IMR-90 (cell line): Measurements from ENCODE around the gene VCL. TPM values are rescaled to one million over a fixed set of nuclear protein-coding genes. Genes with fewer than 3 reads are reported as not detected.

Experiments used
- ATAC-seq: fragments of 200-7000 bp; cut with Tn5 transposase; 2 replicates; pipeline ENCODE4 v1.9.1; 2020; ENCODE audit warnings: low read depth, mild to moderate bottlenecking, moderate library complexity
- BruUV-seq: library from RNA; stranded (reverse); fragments of 400-500 nt; replicated peaks from 2 replicates; lab custom pipeline; 2021; lab: Mats Ljungman, UMichigan
- CTCF ChIA-PET: fragments of 300-600 bp; formaldehyde crosslinking; extraction: SDS; loops from one replicate; lab custom pipeline; 2021; ENCODE audit warnings: antibody characterized with exemption; lab: Yijun Ruan, JAX
- POLR2A ChIA-PET: fragments of 300-600 bp; sonication (Branson Sonifier 250); formaldehyde crosslinking; loops from one replicate; lab custom pipeline; 2022; ENCODE audit warnings: antibody characterized with exemption; ENCODE audit not compliant: unreplicated experiment; lab: Charles Lee
- DNase-seq: peaks from one replicate; pipeline ENCODE4 v3.0.0; 2013
- H2AFZ ChIP-seq: replicated peaks from 2 replicates; pipeline ENCODE3; 2013; ENCODE audit warnings: low read length, mild to moderate bottlenecking; ENCODE audit not compliant: poor library complexity
- H2AK5ac ChIP-seq: 2 replicates; pipeline ENCODE4 v1.6.1; 2013; ENCODE audit warnings: low read depth, low read length, inconsistent platforms
- H2AK9ac ChIP-seq: replicated peaks from 2 replicates; pipeline ENCODE3; 2013; ENCODE audit warnings: mild to moderate bottlenecking, low read depth, low read length, moderate library complexity; ENCODE audit not compliant: poor library complexity
- H2BK120ac ChIP-seq: 2 replicates; pipeline ENCODE4 v1.6.1; 2013; ENCODE audit warnings: low read depth, low read length, inconsistent platforms
- H2BK15ac ChIP-seq: 3 replicates; pipeline ENCODE4 v1.6.1; 2013; ENCODE audit warnings: low read depth, low read length, inconsistent platforms
- H2BK20ac ChIP-seq: 2 replicates; pipeline ENCODE4 v1.6.1; 2013; ENCODE audit warnings: low read depth, mild to moderate bottlenecking, inconsistent platforms, low read length, moderate library complexity
- H2BK5ac ChIP-seq: 2 replicates; pipeline ENCODE4 v1.6.1; 2013; ENCODE audit warnings: mild to moderate bottlenecking, low read depth, low read length, inconsistent platforms; ENCODE audit not compliant: poor library complexity, severe bottlenecking
- H3K14ac ChIP-seq: replicated peaks from 2 replicates; pipeline ENCODE4 v1.6.1; 2013; ENCODE audit warnings: low read depth, low read length, inconsistent platforms
- H3K18ac ChIP-seq: 2 replicates; pipeline ENCODE4 v1.6.1; 2013; ENCODE audit warnings: low read depth, low read length, control low read depth
- H3K23ac ChIP-seq: 2 replicates; pipeline ENCODE4 v1.6.1; 2013; ENCODE audit warnings: low read depth, low read length, inconsistent platforms
- H3K27ac ChIP-seq: 2 replicates; pipeline ENCODE4 v1.5.1; 2013; ENCODE audit warnings: mild to moderate bottlenecking, control low read depth, low read length; ENCODE audit not compliant: insufficient read depth
- H3K27me3 ChIP-seq: 2 replicates; pipeline ENCODE4 v1.6.1; 2013; ENCODE audit warnings: low read length; ENCODE audit not compliant: control insufficient read depth, insufficient read depth
- H3K36me3 ChIP-seq: 2 replicates; pipeline ENCODE4 v1.6.1; 2013; ENCODE audit warnings: low read length, mixed read lengths; ENCODE audit not compliant: control insufficient read depth, insufficient read depth
- H3K4ac ChIP-seq: 2 replicates; pipeline ENCODE4 v1.6.1; 2013; ENCODE audit warnings: low read depth, low read length, inconsistent platforms
- H3K4me1 ChIP-seq: 2 replicates; pipeline ENCODE4 v1.6.1; 2013; ENCODE audit warnings: low read length, mixed read lengths; ENCODE audit not compliant: control insufficient read depth, insufficient read depth
- H3K4me2 ChIP-seq: 2 replicates; pipeline ENCODE4 v1.6.1; 2013; ENCODE audit warnings: low read depth, mild to moderate bottlenecking, control low read depth, low read length, moderate library complexity
- H3K4me3 ChIP-seq: 2 replicates; pipeline ENCODE4 v1.5.1; 2013; ENCODE audit warnings: low read depth, mild to moderate bottlenecking, control low read depth, low read length, moderate library complexity; ENCODE audit not compliant: insufficient read depth
- H3K56ac ChIP-seq: 2 replicates; pipeline ENCODE4 v1.6.1; 2013; ENCODE audit warnings: low read length, inconsistent platforms; ENCODE audit not compliant: insufficient read depth; ENCODE audit errors: extremely low read depth
- H3K79me1 ChIP-seq, 2 experiments: 2 replicates each; pipeline ENCODE4 v1.6.1; 2013; ENCODE audit warnings: low read length in 2 of 2, inconsistent platforms in 1 of 2, low read depth in 1 of 2
- H3K9ac ChIP-seq: 2 replicates; pipeline ENCODE4 v1.6.1; 2013; ENCODE audit warnings: low read depth, low read length, control low read depth
- H3K9me1 ChIP-seq: 2 replicates; pipeline ENCODE4 v1.6.1; 2013; ENCODE audit warnings: low read length, inconsistent platforms; ENCODE audit not compliant: insufficient read depth
- H3K9me3 ChIP-seq: 2 replicates; pipeline ENCODE4 v1.6.1; 2013; ENCODE audit warnings: low read length; ENCODE audit not compliant: control insufficient read depth, insufficient read depth
- H4K20me1 ChIP-seq: 2 replicates; pipeline ENCODE4 v1.6.1; 2013; ENCODE audit warnings: low read length, inconsistent platforms; ENCODE audit not compliant: insufficient read depth
- H4K5ac ChIP-seq: 2 replicates; pipeline ENCODE4 v1.6.1; 2013; ENCODE audit warnings: mild to moderate bottlenecking, low read depth, low read length, control low read depth
- H4K8ac ChIP-seq, 2 experiments: 2 replicates each; pipeline ENCODE4 v1.6.1; 2013; ENCODE audit warnings: low read depth in 2 of 2, low read length in 2 of 2, control low read depth in 1 of 2, inconsistent platforms in 1 of 2
- H4K91ac ChIP-seq: 2 replicates; pipeline ENCODE4 v1.6.1; 2013; ENCODE audit warnings: low read depth, low read length, inconsistent platforms; ENCODE audit not compliant: insufficient read depth
- BHLHE40 ChIP-seq: fragments of 150-350 bp; IDR thresholded peaks from 2 replicates; pipeline ENCODE4 v1.6.1; 2016; ENCODE audit warnings: mild to moderate bottlenecking, low read depth, low read length
- CEBPB ChIP-seq: IDR thresholded peaks from 2 replicates; pipeline ENCODE4 v1.6.1; 2012; ENCODE audit warnings: low read depth, low read length, improper control_type of control experiment
- CHD1 ChIP-seq: IDR thresholded peaks from 2 replicates; pipeline ENCODE4 v1.6.1; 2012; ENCODE audit warnings: low read depth, low read length, improper control_type of control experiment
- CTCF ChIP-seq: conservative IDR thresholded peaks from 2 replicates; pipeline ENCODE4 v1.5.1; 2012; ENCODE audit warnings: mild to moderate bottlenecking, low read depth, low read length, improper control_type of control experiment
- ELK1 ChIP-seq: fragments of 150-350 bp; IDR thresholded peaks from 2 replicates; pipeline ENCODE4 v1.6.1; 2016; ENCODE audit warnings: low read depth, mild to moderate bottlenecking, low read length, moderate library complexity, borderline replicate concordance
- FOS ChIP-seq: fragments of 150-350 bp; IDR thresholded peaks from 2 replicates; pipeline ENCODE4 v1.6.1; 2016; ENCODE audit warnings: low read depth, low read length
- MAFK ChIP-seq: IDR thresholded peaks from 2 replicates; pipeline ENCODE4 v1.6.1; 2012; ENCODE audit warnings: low read depth, low read length, improper control_type of control experiment
- MAZ ChIP-seq: IDR thresholded peaks from 2 replicates; pipeline ENCODE4 v1.6.1; 2012; ENCODE audit warnings: low read depth, mild to moderate bottlenecking, low read length, improper control_type of control experiment, moderate library complexity, borderline replicate concordance
- MXI1 ChIP-seq: IDR thresholded peaks from 2 replicates; pipeline ENCODE4 v1.6.1; 2012; ENCODE audit warnings: low read depth, mild to moderate bottlenecking, low read length, moderate library complexity, borderline replicate concordance
- NFE2L2 ChIP-seq: fragments of 150-350 bp; IDR thresholded peaks from 2 replicates; pipeline ENCODE4 v1.6.1; 2016; ENCODE audit warnings: low read depth, mild to moderate bottlenecking, low read length
- POLR2A ChIP-seq: IDR thresholded peaks from 2 replicates; pipeline ENCODE4 v1.6.1; 2012; ENCODE audit warnings: mild to moderate bottlenecking, low read depth, low read length
- RAD21 ChIP-seq: IDR thresholded peaks from 2 replicates; pipeline ENCODE4 v1.6.1; 2012; ENCODE audit warnings: low read length, improper control_type of control experiment
- RCOR1 ChIP-seq: IDR thresholded peaks from 2 replicates; pipeline ENCODE4 v1.6.1; 2012; ENCODE audit warnings: mild to moderate bottlenecking, low read length, improper control_type of control experiment; ENCODE audit not compliant: insufficient replicate concordance
- RFX5 ChIP-seq: IDR thresholded peaks from 2 replicates; pipeline ENCODE4 v1.8.0; 2012; ENCODE audit warnings: low read depth, mild to moderate bottlenecking, low read length, moderate library complexity
- SMC3 ChIP-seq: fragments of 150-350 bp; IDR thresholded peaks from 2 replicates; pipeline ENCODE4 v1.6.1; 2016; ENCODE audit warnings: low read depth, mild to moderate bottlenecking, antibody characterized with exemption, low read length, moderate library complexity
- USF2 ChIP-seq: fragments of 150-350 bp; IDR thresholded peaks from 2 replicates; pipeline ENCODE4 v1.6.1; 2017; ENCODE audit warnings: mild to moderate bottlenecking, antibody characterized with exemption, low read length, low read depth
- WGBS, 2 experiments: methylation state at CpG; one replicate each; pipeline versions ENCODE4 v1.1.5 to v1.1.7; 2013; ENCODE audit warnings: missing lambda C conversion rate in 2 of 2; ENCODE audit not compliant: insufficient read length in 1 of 2; ENCODE audit errors: extremely low coverage in 2 of 2; 5-methylcytosine and 5-hydroxymethylcytosine counted together
- dilution Hi-C: fragments of 300-500 bp; cut with HindIII; formaldehyde crosslinking; loops from one replicate; pipeline ENCODE4 v1.14.3; 2018; ENCODE audit warnings: low sequenced_read_pairs; ENCODE audit not compliant: unreplicated experiment
- in situ Hi-C: fragments of 300-500 bp; cut with MboI; formaldehyde crosslinking; loops from 3 replicates; pipeline ENCODE4 v1.14.3; 2019; ENCODE audit warnings: low sequenced_read_pairs, inconsistent platforms, mixed read lengths
- intact Hi-C: fragments of 100-400 bp; cut with micrococcal nuclease; formaldehyde crosslinking; loops from 2 replicates; pipeline ENCODE4 v1.10.0; 2022
- polyA plus RNA-seq, 3 experiments: library from polyadenylated mRNA; depleted of rRNA; stranded (reverse); fragments of >200 nt; gene quantifications; 2 replicates each; pipeline ENCODE4 v1.2.3, GENCODE V29; 2012; ENCODE audit warnings: low replicate concordance in 1 of 3
- total RNA-seq: library from RNA; depleted of rRNA; stranded (reverse); fragments of >200 nt; gene quantifications from 2 replicates; pipeline ENCODE4 v1.2.3, GENCODE V29; 2012

The VCL gene
- total and polyA plus RNA-seq, 2 of the 4 experiments (the other 2 are of a cell fraction) = 227 to 283 TPM

GRCh38 chr10:74121368-74121767, 123.5 kb downstream of the VCL start:
- Histone ChIP-seq H2BK20ac (no peak overlapping the region), H3K9me3 (no peaks in the 10 kb centered on the region), H3K4me3 (no peak overlapping the region), H3K27me3 (no peaks in the 10 kb centered on the region), H3K4me2 (no peak overlapping the region), H4K91ac (no peak overlapping the region), H3K9ac (no peak overlapping the region), H2AK9ac (no peak overlapping the region), H3K79me1 (peaks cover 11 to 41% of the 10 kb centered on the region in 2 experiments; a peak in 3 of 4 replicates), H3K4ac (no peak overlapping the region), H2AFZ (no peak overlapping the region), H3K9me1 (no peaks in the 10 kb centered on the region; the same call in 1 of the 2 replicates), H3K36me3 (peaks cover 52% of the 10 kb centered on the region), H3K14ac (no peak overlapping the region), H2BK120ac (no peak overlapping the region), H2AK5ac (no peak overlapping the region), H3K56ac (no peak overlapping the region), H2BK5ac (no peak overlapping the region), H4K20me1 (peaks cover 25% of the 10 kb centered on the region), H3K23ac (0 out of 2 replicates have a peak overlapping the region, but pooled peaks have one; percentile 23), H4K5ac (no peak overlapping the region), H2BK15ac (no peak overlapping the region), H4K8ac (no peak overlapping the region), H3K27ac (no peak overlapping the region), H3K18ac (no peak overlapping the region), H3K4me1 (peaks cover 10% of the 10 kb centered on the region)
- CTCF ChIA-PET = interaction anchor here (0.7 kb wide), 1 partner anchor 122 kb away, joined by 3 read pairs; no protein-coding TSS in a partner anchor
- ATAC-seq = no peak
- dilution Hi-C loops (no loop called here), intact Hi-C loops (loop anchor here (10.0 kb wide), 1 partner anchor 983 kb away; a partner anchor contains a TSS), in situ Hi-C loops (no loop called here)
- TF ChIP-seq MAFK = no peak
- TF ChIP-seq USF2 = no peak
- TF ChIP-seq FOS = no peak
- TF ChIP-seq NFE2L2 = no peak
- no peak for TF ChIP-seq MAZ
- no peak for TF ChIP-seq MXI1
- TF ChIP-seq SMC3 = no peak
- no peak for TF ChIP-seq RCOR1
- no peak for TF ChIP-seq ELK1
- TF ChIP-seq POLR2A = no peak
- TF ChIP-seq CHD1 = no peak
- TF ChIP-seq RFX5 = no peak
- no peak for TF ChIP-seq CTCF
- TF ChIP-seq BHLHE40 = no peak
- TF ChIP-seq RAD21 = no peak
- TF ChIP-seq CEBPB = no peak
- no CpG with 5 or more reads among the region's 1 CpG for WGBS, 2 experiments
- no TSS peak for BruUV-seq
- DNase-seq = no peak
- POLR2A ChIA-PET = no interaction called here
